Right lobe of liver (tissue), 6 donors: ENCODE results near the gene CYP19A1. TPM values are rescaled to one million over a fixed set of nuclear protein-coding genes. Genes with fewer than 3 reads are reported as not detected.

Source experiments
- ATAC-seq, 4 donors: fragments of 200-7000 bp; cut with Tn5 transposase; one replicate each; pipeline ENCODE4 v1.9.1; 2020; ENCODE audit warnings: mild to moderate bottlenecking in 4 of 4, moderate library complexity in 4 of 4
- DNase-seq, 3 donors: peaks; one replicate each; pipeline ENCODE4 v3.0.0-alpha.2; 2020
- H3K27ac ChIP-seq, 3 donors: fragments of 200-600 bp; one replicate each; pipeline ENCODE4 v1.8.0; 2022
- H3K27me3 ChIP-seq, 2 donors: fragments of 200-600 bp; one replicate each; pipeline ENCODE4 v1.8.0; 2022
- H3K36me3 ChIP-seq, 4 donors: fragments of 200-600 bp; sonication (generic) in 1 of 4; one replicate each; pipeline versions ENCODE4 v1.5.1 to v1.8.0; 2017 to 2022; ENCODE audit warnings: control low read depth in 1 of 4
- H3K4me1 ChIP-seq, 4 donors: fragments of 200-600 bp; sonication (generic) in 1 of 4; one replicate each; pipeline versions ENCODE4 v1.5.1 to v1.8.0; 2017 to 2022; ENCODE audit warnings: control low read depth in 1 of 4
- H3K4me3 ChIP-seq, 3 donors: fragments of 200-600 bp; one replicate each; pipeline ENCODE4 v1.8.0; 2022
- H3K9me3 ChIP-seq, 4 donors: fragments of 200-600 bp; sonication (generic) in 1 of 4; one replicate each; pipeline versions ENCODE4 v1.5.1 to v1.8.0; 2017 to 2022; ENCODE audit warnings: control low read depth in 1 of 4
- POLR2A ChIP-seq: fragments of 450-650 bp; IDR thresholded peaks from one replicate; pipeline ENCODE4 v1.6.1; 2017; ENCODE audit warnings: antibody characterized with exemption, mild to moderate bottlenecking
- WGBS: methylation state at CpG from one replicate; pipeline ENCODE4 v1.1.6; 2018; ENCODE audit warnings: low coverage, low lambda C conversion rate; ENCODE audit not compliant: insufficient coverage; ENCODE audit errors: missing lambda C conversion rate; 5-methylcytosine and 5-hydroxymethylcytosine counted together
- intact Hi-C, 2 donors: fragments of 100-400 bp; cut with DNase I; formaldehyde crosslinking; loops; one replicate each; pipeline versions ENCODE4 v1.11.2 to v1.14.1; 2022
- total RNA-seq, 6 experiments: library from RNA; depleted of rRNA in 2 of 6; stranded (reverse); fragments of >200 nt in 2 of 6; fragmentation: NEBNext Ultra II Directional in 3 of 6; extraction: Animal tissue kit (Norgen Biotek cat#: 25700) in 3 of 6; gene quantifications; one replicate each; pipeline versions ENCODE4 v1.1.0 to v1.2.4, GENCODE V29; 2016 to 2023
- TF ChIP-seq, protein P1 (sequence below), 4 donors: fragments of 200-600 bp in 3 of 4; fragments of 450-650 bp in 1 of 4; IDR thresholded peaks; one replicate each; pipeline versions ENCODE4 v1.5.1 to v1.8.0; 2016 to 2022; ENCODE audit warnings: antibody characterized with exemption in 4 of 4, mild to moderate bottlenecking in 2 of 4
- donor health status: DM: no; HTN: yes; CAD: no.
- donor health status: DM: no; HTN: no; CAD: no.
- donor health status: DM: no; HTN: no; CAD: no.
- donor health status: DM: no; HTN: yes; CAD: no.
- donor health status: DM: no; HTN: yes; CAD: no.

Gene CYP19A1
- total RNA-seq, 6 experiments from 2014 or later, result not detected

GRCh38 chr15:51212909-51213308, 125.5 kb downstream of the CYP19A1 start:
- H3K36me3 ChIP-seq, result no peaks in the 10 kb centered on the region
- ATAC-seq, result no peak
- 71% methylated on average over 1 of the region's 2 CpGs for WGBS
- intact Hi-C loops, result no loop called here
- H3K9me3 ChIP-seq, result no peaks in the 10 kb centered on the region
- H3K4me3 ChIP-seq, result no peak overlapping the region
- H3K27me3 ChIP-seq, result no peaks in the 10 kb centered on the region
- H3K4me1 ChIP-seq, result no peaks in the 10 kb centered on the region
- TF ChIP-seq POLR2A, result no peak
- TF ChIP-seq, protein P1, sequence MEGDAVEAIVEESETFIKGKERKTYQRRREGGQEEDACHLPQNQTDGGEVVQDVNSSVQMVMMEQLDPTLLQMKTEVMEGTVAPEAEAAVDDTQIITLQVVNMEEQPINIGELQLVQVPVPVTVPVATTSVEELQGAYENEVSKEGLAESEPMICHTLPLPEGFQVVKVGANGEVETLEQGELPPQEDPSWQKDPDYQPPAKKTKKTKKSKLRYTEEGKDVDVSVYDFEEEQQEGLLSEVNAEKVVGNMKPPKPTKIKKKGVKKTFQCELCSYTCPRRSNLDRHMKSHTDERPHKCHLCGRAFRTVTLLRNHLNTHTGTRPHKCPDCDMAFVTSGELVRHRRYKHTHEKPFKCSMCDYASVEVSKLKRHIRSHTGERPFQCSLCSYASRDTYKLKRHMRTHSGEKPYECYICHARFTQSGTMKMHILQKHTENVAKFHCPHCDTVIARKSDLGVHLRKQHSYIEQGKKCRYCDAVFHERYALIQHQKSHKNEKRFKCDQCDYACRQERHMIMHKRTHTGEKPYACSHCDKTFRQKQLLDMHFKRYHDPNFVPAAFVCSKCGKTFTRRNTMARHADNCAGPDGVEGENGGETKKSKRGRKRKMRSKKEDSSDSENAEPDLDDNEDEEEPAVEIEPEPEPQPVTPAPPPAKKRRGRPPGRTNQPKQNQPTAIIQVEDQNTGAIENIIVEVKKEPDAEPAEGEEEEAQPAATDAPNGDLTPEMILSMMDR (IDR thresholded peaks at IDR 0.05), result no peak
- no peak overlapping the region for H3K27ac ChIP-seq
- DNase-seq, result no peak

DNA sequence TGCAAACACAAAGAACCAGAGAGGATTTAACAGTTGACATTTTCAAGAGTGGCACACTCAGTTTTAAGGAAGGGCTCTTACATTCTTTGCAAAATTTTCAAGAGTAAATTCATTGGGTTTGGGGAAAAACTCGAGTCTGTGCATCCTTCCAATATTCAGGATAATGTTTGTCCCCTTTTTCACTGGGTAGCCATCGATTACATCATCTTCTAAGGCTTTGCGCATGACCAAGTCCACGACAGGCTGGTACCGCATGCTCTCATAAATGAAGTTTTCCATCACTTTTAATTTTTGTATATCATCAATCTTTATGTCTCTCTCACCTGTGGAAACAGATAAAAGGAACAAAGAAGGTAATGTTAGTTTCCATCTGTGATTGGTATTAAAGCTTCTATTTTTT, 126.2 kb downstream of the CYP19A1 start:
- intact Hi-C loops, result no loop called here
- H3K36me3 ChIP-seq, result no peaks in the 10 kb centered on the region
- 49% methylated on average over 2 of the region's 5 CpGs for WGBS
- H3K9me3 ChIP-seq, result no peaks in the 10 kb centered on the region
- TF ChIP-seq, protein P1 (IDR thresholded peaks at IDR 0.05), result no peak
- TF ChIP-seq POLR2A, result no peak
- no peak overlapping the region for H3K27ac ChIP-seq
- DNase-seq (no peak), ATAC-seq (no peak)
- no peaks in the 10 kb centered on the region for H3K4me1 ChIP-seq
- peaks cover 0 to 5% of the 10 kb centered on the region in 2 donors for H3K27me3 ChIP-seq
- H3K4me3 ChIP-seq, result no peak overlapping the region

DNA sequence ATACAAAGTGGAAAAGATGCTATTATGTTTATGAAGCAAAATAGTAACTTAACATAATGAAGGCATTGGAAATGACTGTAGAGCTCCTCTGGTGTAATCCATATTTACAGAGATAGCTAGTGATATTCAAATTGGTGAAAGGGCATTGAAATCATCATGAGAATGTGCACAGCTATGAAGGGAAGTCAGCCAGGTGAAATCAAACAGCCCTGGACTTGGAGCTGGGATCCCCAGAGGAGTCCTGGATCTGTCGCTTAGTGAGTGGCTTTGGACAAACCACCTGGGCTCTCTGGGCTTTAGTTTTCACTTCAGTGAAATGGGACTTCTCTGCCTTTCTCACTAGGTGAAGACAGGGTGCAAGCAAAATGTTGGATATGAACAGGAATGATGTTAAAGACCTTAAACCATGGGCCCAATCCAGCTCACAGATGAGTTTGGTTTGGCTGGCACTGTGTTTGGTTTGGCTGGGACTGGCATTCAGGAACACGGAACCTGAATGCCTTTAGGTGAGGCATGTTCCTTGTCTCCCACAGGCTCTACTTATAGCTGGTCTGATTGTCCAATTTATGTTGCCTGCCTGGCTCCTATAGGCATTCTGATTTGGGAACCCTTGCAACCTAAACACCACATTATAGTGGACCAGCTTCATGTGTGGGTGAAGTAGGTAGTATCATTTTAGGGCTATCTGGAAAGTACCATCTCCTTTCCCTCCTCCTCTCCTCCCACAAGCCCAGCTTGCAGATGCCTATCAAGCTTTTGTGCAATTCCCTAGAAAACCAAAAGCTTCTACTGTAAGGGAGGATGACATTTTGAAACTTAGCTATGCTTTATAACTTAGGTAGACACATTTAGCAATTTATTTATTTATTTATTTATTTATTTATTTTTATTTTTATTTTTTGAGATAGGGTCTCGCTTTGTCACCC, 133.1 kb downstream of the CYP19A1 start:
- Histone ChIP-seq H3K4me3 (no peak overlapping the region), H3K36me3 (no peaks in the 10 kb centered on the region), H3K27ac (no peak overlapping the region), H3K9me3 (no peaks in the 10 kb centered on the region), H3K27me3 (peaks cover 0 to 15% of the 10 kb centered on the region in 2 donors), H3K4me1 (peaks cover 0 to 27% (median 10%) of the 10 kb centered on the region in 4 donors)
- ATAC-seq (peak; percentile 82 to 94 (median 92)), DNase-seq (peak; percentile 47 to 76 (median 66))
- TF ChIP-seq, protein P1 (IDR thresholded peaks at IDR 0.05), result no peak
- no peak for TF ChIP-seq POLR2A
- 41% methylated on average over 3 of the region's 3 CpGs for WGBS
- intact Hi-C loops, result no loop called here

DNA sequence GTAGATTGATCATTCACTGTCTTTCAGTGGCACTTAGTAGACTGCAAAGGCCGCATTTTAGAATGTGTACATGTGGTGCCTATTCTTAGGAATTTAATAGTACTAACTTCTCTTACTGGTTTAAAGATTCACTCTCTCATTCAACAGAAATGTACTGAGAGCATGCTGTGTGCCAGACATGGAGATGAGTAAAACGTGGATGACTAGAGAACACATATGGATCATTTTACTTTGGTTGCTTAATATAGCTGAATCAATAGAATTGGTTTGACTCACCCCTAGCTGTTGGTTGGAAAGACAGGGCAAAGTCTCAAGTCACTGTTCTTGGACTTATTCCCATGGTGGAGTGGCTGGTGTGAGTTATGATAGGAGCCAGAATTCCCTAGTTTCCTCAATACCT, 134.6 kb downstream of the CYP19A1 start:
- no peak for DNase-seq
- intact Hi-C loops, result no loop called here
- no peak for TF ChIP-seq POLR2A
- TF ChIP-seq, protein P1 (IDR thresholded peaks at IDR 0.05), result no peak
- Histone ChIP-seq H3K4me3 (no peak overlapping the region), H3K27me3 (peaks cover 0 to 15% of the 10 kb centered on the region in 2 donors), H3K9me3 (no peaks in the 10 kb centered on the region), H3K27ac (no peak overlapping the region), H3K36me3 (no peaks in the 10 kb centered on the region), H3K4me1 (peaks cover 0 to 27% (median 10%) of the 10 kb centered on the region in 4 donors)
- ATAC-seq, result peak; percentile 68 to 81 (median 77)
- 38% methylated on average over 2 of the region's 2 CpGs for WGBS
